IMR-90 (cell line): ENCODE data around the gene SLC6A12. TPM values are rescaled to one million over a fixed set of nuclear protein-coding genes. Genes with fewer than 3 reads are reported as not detected.

ENCODE experiments used
- ATAC-seq: fragments of 200-7000 bp; cut with Tn5 transposase; 2 replicates; pipeline ENCODE4 v1.9.1; 2020; ENCODE audit warnings: low read depth, mild to moderate bottlenecking, moderate library complexity
- BruUV-seq: library from RNA; stranded (reverse); fragments of 400-500 nt; replicated peaks from 2 replicates; lab custom pipeline; 2021; lab: Mats Ljungman, UMichigan
- CTCF ChIA-PET: fragments of 300-600 bp; formaldehyde crosslinking; extraction: SDS; loops from one replicate; lab custom pipeline; 2021; ENCODE audit warnings: antibody characterized with exemption; lab: Yijun Ruan, JAX
- POLR2A ChIA-PET: fragments of 300-600 bp; sonication (Branson Sonifier 250); formaldehyde crosslinking; loops from one replicate; lab custom pipeline; 2022; ENCODE audit warnings: antibody characterized with exemption; ENCODE audit not compliant: unreplicated experiment; lab: Charles Lee
- DNase-seq: peaks from one replicate; pipeline ENCODE4 v3.0.0; 2013
- H2AFZ ChIP-seq: replicated peaks from 2 replicates; pipeline ENCODE3; 2013; ENCODE audit warnings: low read length, mild to moderate bottlenecking; ENCODE audit not compliant: poor library complexity
- H2AK5ac ChIP-seq: 2 replicates; pipeline ENCODE4 v1.6.1; 2013; ENCODE audit warnings: low read depth, low read length, inconsistent platforms
- H2AK9ac ChIP-seq: replicated peaks from 2 replicates; pipeline ENCODE3; 2013; ENCODE audit warnings: mild to moderate bottlenecking, low read depth, low read length, moderate library complexity; ENCODE audit not compliant: poor library complexity
- H2BK120ac ChIP-seq: 2 replicates; pipeline ENCODE4 v1.6.1; 2013; ENCODE audit warnings: low read depth, low read length, inconsistent platforms
- H2BK15ac ChIP-seq: 3 replicates; pipeline ENCODE4 v1.6.1; 2013; ENCODE audit warnings: low read depth, low read length, inconsistent platforms
- H2BK20ac ChIP-seq: 2 replicates; pipeline ENCODE4 v1.6.1; 2013; ENCODE audit warnings: low read depth, mild to moderate bottlenecking, inconsistent platforms, low read length, moderate library complexity
- H2BK5ac ChIP-seq: 2 replicates; pipeline ENCODE4 v1.6.1; 2013; ENCODE audit warnings: mild to moderate bottlenecking, low read depth, low read length, inconsistent platforms; ENCODE audit not compliant: poor library complexity, severe bottlenecking
- H3K14ac ChIP-seq: replicated peaks from 2 replicates; pipeline ENCODE4 v1.6.1; 2013; ENCODE audit warnings: low read depth, low read length, inconsistent platforms
- H3K18ac ChIP-seq: 2 replicates; pipeline ENCODE4 v1.6.1; 2013; ENCODE audit warnings: low read depth, low read length, control low read depth
- H3K23ac ChIP-seq: 2 replicates; pipeline ENCODE4 v1.6.1; 2013; ENCODE audit warnings: low read depth, low read length, inconsistent platforms
- H3K27ac ChIP-seq: 2 replicates; pipeline ENCODE4 v1.5.1; 2013; ENCODE audit warnings: mild to moderate bottlenecking, control low read depth, low read length; ENCODE audit not compliant: insufficient read depth
- H3K27me3 ChIP-seq: 2 replicates; pipeline ENCODE4 v1.6.1; 2013; ENCODE audit warnings: low read length; ENCODE audit not compliant: control insufficient read depth, insufficient read depth
- H3K36me3 ChIP-seq: 2 replicates; pipeline ENCODE4 v1.6.1; 2013; ENCODE audit warnings: low read length, mixed read lengths; ENCODE audit not compliant: control insufficient read depth, insufficient read depth
- H3K4ac ChIP-seq: 2 replicates; pipeline ENCODE4 v1.6.1; 2013; ENCODE audit warnings: low read depth, low read length, inconsistent platforms
- H3K4me1 ChIP-seq: 2 replicates; pipeline ENCODE4 v1.6.1; 2013; ENCODE audit warnings: low read length, mixed read lengths; ENCODE audit not compliant: control insufficient read depth, insufficient read depth
- H3K4me2 ChIP-seq: 2 replicates; pipeline ENCODE4 v1.6.1; 2013; ENCODE audit warnings: low read depth, mild to moderate bottlenecking, control low read depth, low read length, moderate library complexity
- H3K4me3 ChIP-seq: 2 replicates; pipeline ENCODE4 v1.5.1; 2013; ENCODE audit warnings: low read depth, mild to moderate bottlenecking, control low read depth, low read length, moderate library complexity; ENCODE audit not compliant: insufficient read depth
- H3K56ac ChIP-seq: 2 replicates; pipeline ENCODE4 v1.6.1; 2013; ENCODE audit warnings: low read length, inconsistent platforms; ENCODE audit not compliant: insufficient read depth; ENCODE audit errors: extremely low read depth
- H3K79me1 ChIP-seq, 2 experiments: 2 replicates each; pipeline ENCODE4 v1.6.1; 2013; ENCODE audit warnings: low read length in 2 of 2, inconsistent platforms in 1 of 2, low read depth in 1 of 2
- H3K9ac ChIP-seq: 2 replicates; pipeline ENCODE4 v1.6.1; 2013; ENCODE audit warnings: low read depth, low read length, control low read depth
- H3K9me1 ChIP-seq: 2 replicates; pipeline ENCODE4 v1.6.1; 2013; ENCODE audit warnings: low read length, inconsistent platforms; ENCODE audit not compliant: insufficient read depth
- H3K9me3 ChIP-seq: 2 replicates; pipeline ENCODE4 v1.6.1; 2013; ENCODE audit warnings: low read length; ENCODE audit not compliant: control insufficient read depth, insufficient read depth
- H4K20me1 ChIP-seq: 2 replicates; pipeline ENCODE4 v1.6.1; 2013; ENCODE audit warnings: low read length, inconsistent platforms; ENCODE audit not compliant: insufficient read depth
- H4K5ac ChIP-seq: 2 replicates; pipeline ENCODE4 v1.6.1; 2013; ENCODE audit warnings: mild to moderate bottlenecking, low read depth, low read length, control low read depth
- H4K8ac ChIP-seq, 2 experiments: 2 replicates each; pipeline ENCODE4 v1.6.1; 2013; ENCODE audit warnings: low read depth in 2 of 2, low read length in 2 of 2, control low read depth in 1 of 2, inconsistent platforms in 1 of 2
- H4K91ac ChIP-seq: 2 replicates; pipeline ENCODE4 v1.6.1; 2013; ENCODE audit warnings: low read depth, low read length, inconsistent platforms; ENCODE audit not compliant: insufficient read depth
- MAFK ChIP-seq: IDR thresholded peaks from 2 replicates; pipeline ENCODE4 v1.6.1; 2012; ENCODE audit warnings: low read depth, low read length, improper control_type of control experiment
- MXI1 ChIP-seq: IDR thresholded peaks from 2 replicates; pipeline ENCODE4 v1.6.1; 2012; ENCODE audit warnings: low read depth, mild to moderate bottlenecking, low read length, moderate library complexity, borderline replicate concordance
- POLR2A ChIP-seq: IDR thresholded peaks from 2 replicates; pipeline ENCODE4 v1.6.1; 2012; ENCODE audit warnings: mild to moderate bottlenecking, low read depth, low read length
- WGBS, 2 experiments: methylation state at CpG; one replicate each; pipeline versions ENCODE4 v1.1.5 to v1.1.7; 2013; ENCODE audit warnings: missing lambda C conversion rate in 2 of 2; ENCODE audit not compliant: insufficient read length in 1 of 2; ENCODE audit errors: extremely low coverage in 2 of 2; 5-methylcytosine and 5-hydroxymethylcytosine counted together
- dilution Hi-C: fragments of 300-500 bp; cut with HindIII; formaldehyde crosslinking; loops from one replicate; pipeline ENCODE4 v1.14.3; 2018; ENCODE audit warnings: low sequenced_read_pairs; ENCODE audit not compliant: unreplicated experiment
- in situ Hi-C: fragments of 300-500 bp; cut with MboI; formaldehyde crosslinking; loops from 3 replicates; pipeline ENCODE4 v1.14.3; 2019; ENCODE audit warnings: low sequenced_read_pairs, inconsistent platforms, mixed read lengths
- intact Hi-C: fragments of 100-400 bp; cut with micrococcal nuclease; formaldehyde crosslinking; loops from 2 replicates; pipeline ENCODE4 v1.10.0; 2022
- polyA plus RNA-seq, 3 experiments: library from polyadenylated mRNA; depleted of rRNA; stranded (reverse); fragments of >200 nt; gene quantifications; 2 replicates each; pipeline ENCODE4 v1.2.3, GENCODE V29; 2012; ENCODE audit warnings: low replicate concordance in 1 of 3
- total RNA-seq: library from RNA; depleted of rRNA; stranded (reverse); fragments of >200 nt; gene quantifications from 2 replicates; pipeline ENCODE4 v1.2.3, GENCODE V29; 2012
- TF ChIP-seq, protein P1 (sequence below): fragments of 150-350 bp; IDR thresholded peaks from 2 replicates; pipeline ENCODE4 v1.6.1; 2016; ENCODE audit warnings: low read depth, mild to moderate bottlenecking, low read length, moderate library complexity, borderline replicate concordance

Gene SLC6A12
- total and polyA plus RNA-seq, 2 of the 4 experiments (the other 2 are of a cell fraction) = not detected

DNA sequence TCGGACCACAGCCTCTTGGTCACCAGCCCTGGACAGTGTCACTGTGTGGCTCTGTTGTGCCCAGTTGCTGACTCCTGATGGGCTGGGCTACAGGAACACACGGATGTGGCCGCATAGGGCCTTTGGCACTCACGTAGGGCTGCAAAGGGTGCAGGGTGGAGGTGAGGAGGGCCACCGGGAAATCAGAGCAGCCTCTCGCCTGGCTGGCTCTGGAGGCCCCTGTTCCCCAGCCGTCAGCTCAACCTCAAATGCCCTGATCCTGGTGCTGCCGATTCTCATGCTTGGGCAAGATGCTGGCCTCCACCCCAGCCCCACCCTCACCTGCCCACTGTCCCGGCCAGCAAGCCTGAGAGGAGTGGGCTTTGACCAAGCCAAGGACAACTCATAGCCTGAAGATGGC, 59.0 kb downstream of the SLC6A12 start:
- Histone ChIP-seq H2BK20ac (no peak overlapping the region), H3K27me3 (peaks cover 34% of the 10 kb centered on the region), H3K4me2 (no peak overlapping the region), H3K56ac (no peak overlapping the region), H3K9me3 (peaks cover 2% of the 10 kb centered on the region; the same call in 1 of the 2 replicates), H4K5ac (no peak overlapping the region), H3K27ac (no peak overlapping the region), H2AFZ (no peak overlapping the region), H2AK9ac (no peak overlapping the region), H3K4ac (no peak overlapping the region), H3K9me1 (no peaks in the 10 kb centered on the region), H3K36me3 (no peaks in the 10 kb centered on the region), H2BK15ac (no peak overlapping the region), H4K20me1 (no peaks in the 10 kb centered on the region), H3K14ac (no peak overlapping the region), H3K4me1 (peaks cover 3% of the 10 kb centered on the region; the same call in 1 of the 2 replicates), H3K79me1 (no peaks in the 10 kb centered on the region), H3K4me3 (no peak overlapping the region), H3K23ac (no peak overlapping the region), H3K9ac (no peak overlapping the region), H2BK5ac (no peak overlapping the region), H2AK5ac (no peak overlapping the region), H4K8ac (no peak overlapping the region), H3K18ac (no peak overlapping the region), H2BK120ac (no peak overlapping the region), H4K91ac (no peak overlapping the region)
- in situ Hi-C loops (no loop called here), dilution Hi-C loops (no loop called here), intact Hi-C loops (no loop called here)
- TF ChIP-seq, protein P1, sequence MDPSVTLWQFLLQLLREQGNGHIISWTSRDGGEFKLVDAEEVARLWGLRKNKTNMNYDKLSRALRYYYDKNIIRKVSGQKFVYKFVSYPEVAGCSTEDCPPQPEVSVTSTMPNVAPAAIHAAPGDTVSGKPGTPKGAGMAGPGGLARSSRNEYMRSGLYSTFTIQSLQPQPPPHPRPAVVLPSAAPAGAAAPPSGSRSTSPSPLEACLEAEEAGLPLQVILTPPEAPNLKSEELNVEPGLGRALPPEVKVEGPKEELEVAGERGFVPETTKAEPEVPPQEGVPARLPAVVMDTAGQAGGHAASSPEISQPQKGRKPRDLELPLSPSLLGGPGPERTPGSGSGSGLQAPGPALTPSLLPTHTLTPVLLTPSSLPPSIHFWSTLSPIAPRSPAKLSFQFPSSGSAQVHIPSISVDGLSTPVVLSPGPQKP = no peak
- TF ChIP-seq MAFK (no peak), MXI1 (no peak), POLR2A (no peak)
- ChIA-PET POLR2A (no interaction called here), CTCF (no interaction called here)
- BruUV-seq = no TSS peak
- DNase-seq (no peak), ATAC-seq (no peak)
- 49% methylated on average over 3 of the region's 9 CpGs; no CpG with 5 or more reads in 1 of the 2 experiments for WGBS, 2 experiments
